C4-2B (cell line): Measurements from ENCODE around the gene DSCAML1.

ENCODE experiments used
- ZFX ChIP-seq: fragments of 450-650 bp; IDR thresholded peaks from 2 replicates; pipeline ENCODE4 v1.6.1; 2017
- TF ChIP-seq, protein P1 (sequence below): fragments of 450-650 bp; conservative IDR thresholded peaks from 2 replicates; pipeline ENCODE4 v1.5.1; 2017; ENCODE audit warnings: mild to moderate bottlenecking

DNA sequence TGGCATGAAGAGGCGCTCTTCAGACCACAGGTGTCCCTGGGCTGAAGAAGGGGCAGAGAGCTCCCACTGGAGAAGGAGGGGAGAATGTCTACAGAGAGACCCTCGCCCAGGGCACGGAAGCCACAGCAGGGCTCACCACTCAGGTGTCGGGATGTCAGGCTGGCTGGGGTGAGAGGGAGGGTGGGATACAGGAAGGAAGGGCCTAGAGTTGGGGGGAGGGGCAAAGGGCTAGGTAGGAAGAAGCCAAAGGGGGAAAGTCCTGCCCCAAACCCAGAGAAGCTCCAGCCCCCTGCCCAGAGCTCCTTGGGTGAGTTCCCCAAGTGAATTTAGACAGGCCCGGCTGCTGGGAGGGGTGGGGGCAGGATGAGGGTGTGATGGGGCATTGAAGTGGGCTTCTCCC, 237.3 kb downstream of the DSCAML1 start:
- TF ChIP-seq, protein P1, sequence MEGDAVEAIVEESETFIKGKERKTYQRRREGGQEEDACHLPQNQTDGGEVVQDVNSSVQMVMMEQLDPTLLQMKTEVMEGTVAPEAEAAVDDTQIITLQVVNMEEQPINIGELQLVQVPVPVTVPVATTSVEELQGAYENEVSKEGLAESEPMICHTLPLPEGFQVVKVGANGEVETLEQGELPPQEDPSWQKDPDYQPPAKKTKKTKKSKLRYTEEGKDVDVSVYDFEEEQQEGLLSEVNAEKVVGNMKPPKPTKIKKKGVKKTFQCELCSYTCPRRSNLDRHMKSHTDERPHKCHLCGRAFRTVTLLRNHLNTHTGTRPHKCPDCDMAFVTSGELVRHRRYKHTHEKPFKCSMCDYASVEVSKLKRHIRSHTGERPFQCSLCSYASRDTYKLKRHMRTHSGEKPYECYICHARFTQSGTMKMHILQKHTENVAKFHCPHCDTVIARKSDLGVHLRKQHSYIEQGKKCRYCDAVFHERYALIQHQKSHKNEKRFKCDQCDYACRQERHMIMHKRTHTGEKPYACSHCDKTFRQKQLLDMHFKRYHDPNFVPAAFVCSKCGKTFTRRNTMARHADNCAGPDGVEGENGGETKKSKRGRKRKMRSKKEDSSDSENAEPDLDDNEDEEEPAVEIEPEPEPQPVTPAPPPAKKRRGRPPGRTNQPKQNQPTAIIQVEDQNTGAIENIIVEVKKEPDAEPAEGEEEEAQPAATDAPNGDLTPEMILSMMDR: no peak
- TF ChIP-seq ZFX: no peak
